HepG2 (cell line): ENCODE data around the gene FRMPD2. TPM values are rescaled to one million over a fixed set of nuclear protein-coding genes. Genes with fewer than 3 reads are reported as not detected.
A peak's percentile ranks its signal among the peaks of the same experiment; 100 is the strongest.

Source experiments
- ATAD3A ChIP-seq: sonication (generic); formaldehyde crosslinking; IDR thresholded peaks from 2 replicates; pipeline ENCODE4 v1.4.0; 2020; ENCODE audit warnings: missing genetic modification reagents
- DMAP1 ChIP-seq: IDR thresholded peaks from 2 replicates; pipeline ENCODE4 v1.6.1; 2016
- GLI4 ChIP-seq: sonication (generic); formaldehyde crosslinking; IDR thresholded peaks from 2 replicates; pipeline ENCODE4 v1.5.1; 2020; ENCODE audit warnings: missing genetic modification reagents, mild to moderate bottlenecking, moderate library complexity, borderline replicate concordance
- NCOA5 ChIP-seq: sonication (generic); formaldehyde crosslinking; IDR thresholded peaks from 2 replicates; pipeline ENCODE4 v1.4.0; 2020; ENCODE audit warnings: missing genetic modification reagents
- ONECUT2 ChIP-seq: sonication (generic); formaldehyde crosslinking; IDR thresholded peaks from 2 replicates; pipeline ENCODE4 v1.4.0; 2020; ENCODE audit warnings: missing genetic modification reagents
- POLR2G ChIP-seq: fragments of 200-400 bp; formaldehyde crosslinking; IDR thresholded peaks from 2 replicates; pipeline ENCODE4 v1.6.1; 2018; ENCODE audit warnings: mild to moderate bottlenecking, low read depth, low read length, moderate library complexity
- RFXAP ChIP-seq: sonication (generic); formaldehyde crosslinking; IDR thresholded peaks from 2 replicates; pipeline ENCODE4 v1.4.0; 2020; ENCODE audit warnings: missing genetic modification reagents, borderline replicate concordance
- SSRP1 ChIP-seq: IDR thresholded peaks from 2 replicates; pipeline ENCODE4 v1.6.1; 2016; ENCODE audit warnings: control low read depth
- ZNF20 ChIP-seq: sonication (generic); formaldehyde crosslinking; IDR thresholded peaks from 2 replicates; pipeline ENCODE4 v1.4.0; 2020; ENCODE audit warnings: mild to moderate bottlenecking, moderate library complexity, missing genetic modification reagents
- ZNF207 ChIP-seq: fragments of 450-650 bp; IDR thresholded peaks from 2 replicates; pipeline ENCODE4 v1.6.1; 2016; ENCODE audit warnings: antibody characterized with exemption, borderline replicate concordance
- ZNF264 ChIP-seq: sonication (generic); formaldehyde crosslinking; IDR thresholded peaks from 2 replicates; pipeline ENCODE4 v1.4.0; 2020; ENCODE audit warnings: missing genetic modification reagents
- ZNF33A ChIP-seq: sonication (generic); formaldehyde crosslinking; IDR thresholded peaks from 2 replicates; pipeline ENCODE4 v1.5.1; 2020; ENCODE audit warnings: missing genetic modification reagents, mild to moderate bottlenecking, moderate library complexity, borderline replicate concordance
- ZNF501 ChIP-seq: sonication (generic); formaldehyde crosslinking; IDR thresholded peaks from 2 replicates; pipeline ENCODE4 v1.5.1; 2020; ENCODE audit warnings: mild to moderate bottlenecking, moderate library complexity, missing genetic modification reagents
- ZNF543 ChIP-seq: sonication (generic); formaldehyde crosslinking; IDR thresholded peaks from 2 replicates; pipeline ENCODE4 v1.4.0; 2020; ENCODE audit warnings: mild to moderate bottlenecking, missing genetic modification reagents
- ZNF549 ChIP-seq: sonication (generic); formaldehyde crosslinking; IDR thresholded peaks from 2 replicates; pipeline ENCODE4 v1.5.0; 2020; ENCODE audit warnings: missing genetic modification reagents
- ZNF556 ChIP-seq: sonication (generic); formaldehyde crosslinking; IDR thresholded peaks from 2 replicates; pipeline ENCODE4 v1.4.0; 2020; ENCODE audit warnings: mild to moderate bottlenecking, missing genetic modification reagents, borderline replicate concordance
- ZNF574 ChIP-seq: sonication (generic); formaldehyde crosslinking; IDR thresholded peaks from 2 replicates; pipeline ENCODE4 v1.4.0; 2020; ENCODE audit warnings: missing genetic modification reagents
- ZNF646 ChIP-seq: sonication (generic); formaldehyde crosslinking; IDR thresholded peaks from 2 replicates; pipeline ENCODE4 v1.9.0; 2021; ENCODE audit warnings: mild to moderate bottlenecking, missing genetic modification reagents
- ZNF652 ChIP-seq: IDR thresholded peaks from 2 replicates; pipeline ENCODE4 v1.6.1; 2016; ENCODE audit warnings: low read depth, borderline replicate concordance
- polyA plus RNA-seq, 8 experiments: library from polyadenylated mRNA; depleted of rRNA in 3 of 8; stranded (reverse) in 7 of 8; unstranded in 1 of 8; fragments of >200 nt; fragmentation: Illumina TruSeq in 4 of 8; extraction: Trizol in 4 of 8; gene quantifications; 2 replicates each; pipeline versions ENCODE4 v1.2.1 to v1.2.3, GENCODE V29; 2011 to 2016; ENCODE audit warnings: low read depth in 4 of 8, missing spikeins in 1 of 8, mixed read lengths in 1 of 8; ENCODE audit not compliant: insufficient read depth in 1 of 8
- total RNA-seq, 5 experiments: library from RNA; depleted of rRNA; stranded (reverse); fragments of >200 nt; fragmentation: Illumina TruSeq; extraction: Trizol; gene quantifications; 2 replicates each; pipeline ENCODE4 v1.2.3, GENCODE V29; 2016; ENCODE audit warnings: low read depth in 1 of 5
- TF ChIP-seq, protein P1 (sequence below), 2 experiments: sonication (generic) in 1 of 2; formaldehyde crosslinking in 1 of 2; IDR thresholded peaks; 2 replicates each; pipeline versions ENCODE4 v1.4.0 to v1.6.1; 2018 to 2020; ENCODE audit warnings: missing genetic modification reagents in 2 of 2, borderline replicate concordance in 1 of 2, low read depth in 1 of 2, mild to moderate bottlenecking in 1 of 2, missing biosample characterization in 1 of 2

FRMPD2 gene
- total and polyA plus RNA-seq, 2 of the 13 experiments (the other 11 are each of a cell fraction or from before 2014, with no cell fraction given) = 0.45 to 1.3 TPM

DNA sequence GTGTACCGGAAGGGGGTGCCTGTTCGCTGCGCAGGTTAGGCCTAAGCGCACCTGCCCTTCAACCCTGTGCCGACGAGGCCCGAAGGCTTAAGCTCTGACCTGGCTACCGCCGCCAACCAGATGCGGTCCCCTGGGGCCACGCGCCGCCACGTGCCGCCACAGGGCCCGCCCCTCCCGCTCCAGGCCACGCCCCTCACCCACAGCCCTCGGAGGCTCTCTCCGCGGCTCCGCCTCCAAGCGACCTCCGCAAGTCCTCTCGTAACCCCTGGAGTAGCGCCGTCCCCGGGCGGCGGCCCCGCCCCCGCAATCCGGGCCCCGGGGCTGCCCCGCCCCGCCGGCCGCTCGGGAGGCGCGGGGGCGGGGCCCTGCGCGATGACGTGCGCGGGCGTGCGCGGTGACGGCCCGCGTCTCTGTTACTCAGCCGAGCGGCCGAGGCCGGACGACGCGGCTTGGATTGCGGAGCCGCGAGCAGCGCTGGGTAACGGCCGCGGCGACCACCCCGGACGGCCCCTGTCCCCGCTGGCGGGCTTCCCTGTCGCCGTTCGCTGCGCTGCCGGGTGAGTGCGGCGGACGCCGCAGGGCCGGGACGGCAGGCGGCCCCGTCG, 31.9 kb upstream of the FRMPD2 start, which contains the start of gene MAPK8 (continued):
- TF ChIP-seq, protein P1, sequence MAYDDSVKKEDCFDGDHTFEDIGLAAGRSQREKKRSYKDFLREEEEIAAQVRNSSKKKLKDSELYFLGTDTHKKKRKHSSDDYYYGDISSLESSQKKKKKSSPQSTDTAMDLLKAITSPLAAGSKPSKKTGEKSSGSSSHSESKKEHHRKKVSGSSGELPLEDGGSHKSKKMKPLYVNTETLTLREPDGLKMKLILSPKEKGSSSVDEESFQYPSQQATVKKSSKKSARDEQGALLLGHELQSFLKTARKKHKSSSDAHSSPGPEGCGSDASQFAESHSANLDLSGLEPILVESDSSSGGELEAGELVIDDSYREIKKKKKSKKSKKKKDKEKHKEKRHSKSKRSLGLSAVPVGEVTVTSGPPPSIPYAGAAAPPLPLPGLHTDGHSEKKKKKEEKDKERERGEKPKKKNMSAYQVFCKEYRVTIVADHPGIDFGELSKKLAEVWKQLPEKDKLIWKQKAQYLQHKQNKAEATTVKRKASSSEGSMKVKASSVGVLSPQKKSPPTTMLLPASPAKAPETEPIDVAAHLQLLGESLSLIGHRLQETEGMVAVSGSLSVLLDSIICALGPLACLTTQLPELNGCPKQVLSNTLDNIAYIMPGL (CRISPR knock-in tag; IDR thresholded peaks at IDR 0.05; ENCODE audit: borderline replicate concordance in 1 of 2, low read depth in 1 of 2) = peak; percentile 34 to 60
- TF ChIP-seq DMAP1 (CRISPR knock-in tag) = peak; percentile 72; the same call in 1 of the 2 replicates
- TF ChIP-seq ZNF652 (CRISPR knock-in tag) = no peak
- TF ChIP-seq ZNF646 (CRISPR knock-in tag) = no peak
- peak; percentile 77 for TF ChIP-seq ZNF574
- no peak for TF ChIP-seq ZNF501
- 0 out of 2 replicates have a peak, but pooled peaks have one; percentile 65 for TF ChIP-seq ZNF20 (CRISPR knock-in tag)
- no peak for TF ChIP-seq ATAD3A
- peak; percentile 90 for TF ChIP-seq RFXAP (CRISPR knock-in tag)
- TF ChIP-seq ZNF556 (CRISPR knock-in tag) = no peak
- no peak for TF ChIP-seq NCOA5
- TF ChIP-seq ZNF264 (CRISPR knock-in tag) = peak; percentile 68
- TF ChIP-seq ZNF549 (CRISPR knock-in tag) = no peak
- TF ChIP-seq SSRP1 (CRISPR knock-in tag) = no peak
- TF ChIP-seq ONECUT2 (CRISPR knock-in tag) = no peak
- TF ChIP-seq GLI4 (CRISPR knock-in tag) = no peak; the same call in 1 of the 2 replicates
- peak; percentile 77; the same call in 1 of the 2 replicates for TF ChIP-seq ZNF543 (CRISPR knock-in tag)
- TF ChIP-seq ZNF207 = no peak
- TF ChIP-seq ZNF33A (CRISPR knock-in tag) = no peak
- TF ChIP-seq POLR2G = peak; percentile 85
